NOMO-1 (cell line): ENCODE results near the gene EXOSC5.
"Not testable (repeated sequence)": the region's sequence is repeated elsewhere in the genome, so short reads cannot be mapped to it uniquely, and the experiment has no call there.

Experiments used
- DNase-seq, 2 experiments: peaks; one replicate each; lab custom pipeline; 2025; ENCODE audit not compliant: unreplicated experiment in 2 of 2; lab: John Stamatoyannopoulos, UW

EXOSC5 gene

DNA sequence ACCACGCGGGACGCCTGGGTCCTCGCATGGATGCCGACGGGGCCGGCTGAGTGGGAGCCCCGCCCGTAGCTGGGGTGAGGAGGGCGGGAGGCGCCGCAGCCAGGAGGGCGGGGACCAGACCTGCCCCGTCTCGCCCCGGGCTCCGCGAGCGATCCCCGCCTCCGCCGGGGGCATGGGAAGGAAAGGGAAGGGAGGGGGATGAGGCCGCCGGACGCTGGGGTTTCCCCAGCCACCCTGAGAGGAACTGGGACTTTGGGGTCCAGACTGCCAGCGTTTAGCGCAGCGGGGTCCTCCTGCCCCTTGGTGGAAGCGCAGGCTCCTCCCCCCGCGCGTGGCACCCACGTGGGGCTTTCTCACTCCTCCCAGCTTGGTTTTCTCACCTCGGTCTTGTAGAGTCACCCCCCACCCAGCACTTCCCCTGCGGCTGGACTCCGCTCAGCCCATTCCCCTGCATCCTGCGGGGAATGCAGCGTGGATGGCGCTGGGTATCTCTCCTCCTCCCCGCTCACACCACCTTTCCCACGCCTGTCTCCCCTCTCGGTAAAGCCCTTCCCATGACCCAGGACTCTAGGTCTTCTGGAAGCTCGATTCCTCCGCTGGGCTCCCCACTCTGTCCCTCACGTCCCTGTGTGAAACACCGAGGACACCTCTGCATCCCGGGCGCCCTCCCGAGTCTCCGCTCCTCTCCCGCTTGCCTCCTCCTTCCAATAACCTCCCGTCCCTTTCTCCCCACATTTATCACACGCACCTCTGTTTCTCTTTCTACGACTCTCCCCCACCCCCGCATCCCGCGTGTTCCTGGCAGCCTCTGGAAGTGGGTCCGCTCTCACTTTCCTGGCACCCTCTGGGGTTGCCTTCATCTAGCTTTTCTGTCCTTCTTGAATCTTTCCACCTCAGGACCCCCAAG, 45.6 kb downstream of the EXOSC5 start:
- peak; percentile 56 to 70 for DNase-seq

GRCh38 chr19:41350735-41351338, 46.3 kb downstream of the EXOSC5 start:
- no peak for DNase-seq

DNA sequence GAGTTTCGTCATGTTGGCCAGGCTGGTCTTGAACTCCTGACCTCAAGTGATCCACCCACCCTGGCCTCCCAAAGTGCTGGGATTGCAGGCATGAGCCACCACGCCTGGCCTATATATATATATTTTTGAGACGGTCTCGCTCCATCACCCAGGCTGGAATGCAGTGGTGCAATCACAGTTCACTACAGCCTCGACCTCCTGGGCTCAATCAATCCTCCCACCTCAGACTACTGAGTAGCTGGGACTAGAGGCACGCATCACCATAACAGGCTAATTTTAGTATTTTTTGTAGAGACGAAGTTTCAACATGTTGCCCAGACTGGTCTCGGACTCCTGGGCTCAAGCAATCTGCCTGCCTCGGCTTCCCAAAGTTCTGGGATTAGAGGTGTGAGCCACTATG, 50.2 kb downstream of the EXOSC5 start:
- DNase-seq, result not testable (repeated sequence)

DNA sequence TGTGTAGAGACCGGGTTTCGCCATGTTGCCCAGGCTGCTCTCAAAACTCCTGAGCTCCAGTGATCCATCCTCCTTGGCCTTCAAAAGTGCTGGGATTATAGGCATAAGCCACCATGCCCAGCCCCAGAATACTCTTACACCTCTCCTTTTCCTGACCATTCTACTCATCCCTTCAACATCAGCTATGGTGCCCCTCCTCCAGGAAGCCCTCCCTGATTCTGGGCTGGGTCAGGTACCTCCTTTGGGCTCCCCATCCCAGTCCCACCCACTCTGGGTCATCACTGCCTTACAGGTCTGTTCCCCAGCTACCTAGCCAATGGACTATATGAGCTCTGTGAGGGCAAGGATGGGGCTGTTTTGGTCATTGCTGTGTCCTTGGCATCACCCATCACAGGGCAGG, 53.0 kb downstream of the EXOSC5 start:
- no peak for DNase-seq

DNA sequence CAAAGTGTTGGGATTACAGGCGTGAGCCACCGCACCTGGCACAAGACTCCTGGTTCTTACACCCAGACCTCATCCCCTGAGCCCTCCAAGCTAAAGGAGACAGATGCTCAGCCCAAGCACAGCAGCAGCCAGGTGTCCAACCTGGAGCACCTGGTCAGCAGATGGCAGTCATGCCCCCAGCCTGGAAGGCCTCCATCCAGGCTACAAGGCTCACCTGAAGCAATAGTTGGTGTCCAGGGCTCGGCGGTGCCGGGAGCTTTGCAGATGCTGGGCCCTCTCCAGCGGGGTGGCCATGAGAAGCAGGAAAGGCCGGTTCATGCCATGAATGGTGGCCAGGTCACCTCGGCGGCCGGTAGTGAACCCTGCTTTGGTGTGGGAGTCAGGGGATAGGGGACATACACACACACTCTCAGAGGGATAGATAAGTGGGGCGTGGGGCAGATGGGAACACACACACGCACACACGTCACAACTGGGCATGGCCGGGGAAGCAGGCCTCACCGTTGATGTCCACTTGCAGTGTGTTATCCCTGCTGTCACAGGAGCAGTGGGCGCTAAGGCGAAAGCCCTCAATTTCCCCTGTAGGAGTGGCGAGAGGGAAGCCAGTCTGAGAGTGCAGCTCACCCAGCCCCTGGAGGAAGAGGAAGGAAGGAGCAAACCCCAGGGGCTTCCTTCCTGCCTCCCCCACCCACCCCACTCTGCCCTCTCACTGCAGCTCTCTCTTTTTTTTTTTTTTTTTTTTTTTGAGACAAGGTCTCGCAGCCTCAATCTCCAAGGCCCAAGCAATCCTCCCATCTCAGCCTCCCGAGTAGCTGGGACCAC, 55.3 kb downstream of the EXOSC5 start:
- DNase-seq, result no peak

DNA sequence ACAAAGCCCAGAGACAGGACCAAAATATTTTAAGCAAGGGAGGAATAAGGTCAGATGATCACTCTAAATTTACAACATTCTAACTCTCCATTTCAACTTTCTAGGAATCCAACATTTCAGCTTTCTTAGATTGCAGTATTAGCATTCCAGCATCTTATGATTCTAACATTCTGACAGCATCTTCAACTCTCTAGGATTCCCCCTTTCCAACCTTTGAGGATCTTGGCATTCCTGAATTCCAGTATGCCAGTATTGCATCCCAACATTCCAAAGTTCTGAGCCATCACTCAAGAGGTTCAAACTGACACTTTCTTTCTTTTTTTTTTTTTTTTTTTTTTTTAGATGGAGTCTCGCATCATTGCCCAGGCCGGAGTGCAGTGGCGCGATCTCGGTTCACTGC, 57.2 kb downstream of the EXOSC5 start:
- no peak for DNase-seq
